Tibial nerve (tissue), 4 donors: ENCODE measurements around the gene DDC. TPM values are rescaled to one million over a fixed set of nuclear protein-coding genes. Genes with fewer than 3 reads are reported as not detected.
"Not testable (repeated sequence)": the region's sequence is repeated elsewhere in the genome, so short reads cannot be mapped to it uniquely, and the experiment has no call there.

ENCODE experiments used
- DNase-seq, 2 donors: peaks; one replicate each; pipeline ENCODE4 v3.0.0-alpha.2; 2019; ENCODE audit warnings: low spot score in 2 of 2
- H3K27ac ChIP-seq, 4 donors: fragments of 200-600 bp; sonication (generic) in 3 of 4; one replicate each; pipeline ENCODE4 v1.5.1; 2017 to 2019; ENCODE audit warnings: mild to moderate bottlenecking in 1 of 4
- H3K27me3 ChIP-seq, 2 donors: fragments of 200-600 bp; sonication (generic) in 1 of 2; one replicate each; pipeline versions ENCODE4 v1.5.1 to v1.6.0; 2017 to 2019
- H3K36me3 ChIP-seq, 3 donors: fragments of 200-600 bp; sonication (generic); one replicate each; pipeline ENCODE4 v1.5.1; 2018 to 2019
- H3K4me1 ChIP-seq, 4 donors: fragments of 200-600 bp; sonication (generic) in 3 of 4; one replicate each; pipeline ENCODE4 v1.5.1; 2017 to 2019
- H3K4me3 ChIP-seq, 4 donors: fragments of 200-600 bp; sonication (generic) in 3 of 4; one replicate each; pipeline ENCODE4 v1.5.1; 2017 to 2019; ENCODE audit warnings: mild to moderate bottlenecking in 1 of 4, moderate library complexity in 1 of 4
- H3K9me3 ChIP-seq, 4 donors: fragments of 200-600 bp; sonication (generic) in 3 of 4; one replicate each; pipeline ENCODE4 v1.5.1; 2017 to 2019
- CTCF ChIP-seq, 5 experiments: fragments of 200-600 bp in 3 of 5; fragments of 450-650 bp in 2 of 5; sonication (generic) in 3 of 5; IDR thresholded peaks; one replicate each; pipeline ENCODE4 v1.5.1; 2016 to 2019; ENCODE audit warnings: antibody characterized with exemption in 5 of 5, mild to moderate bottlenecking in 3 of 5, moderate library complexity in 2 of 5
- EP300 ChIP-seq, 2 donors: sonication (generic); formaldehyde crosslinking; IDR thresholded peaks; one replicate each; pipeline ENCODE4 v1.6.1; 2017; ENCODE audit warnings: antibody characterized with exemption in 2 of 2, mild to moderate bottlenecking in 1 of 2
- POLR2A ChIP-seq, 2 donors: fragments of 450-650 bp; IDR thresholded peaks; one replicate each; pipeline ENCODE4 v1.6.1; 2017; ENCODE audit warnings: antibody characterized with exemption in 2 of 2, mild to moderate bottlenecking in 2 of 2, moderate library complexity in 2 of 2
- WGBS, 2 donors: methylation state at CpG; one replicate each; pipeline ENCODE4 v1.1.5; 2018; 5-methylcytosine and 5-hydroxymethylcytosine counted together
- total RNA-seq, 4 donors: library from RNA; depleted of rRNA; stranded (reverse); fragments of >200 nt; gene quantifications; one replicate each; pipeline ENCODE4 v1.1.0, GENCODE V29; 2016

The DDC gene
- total RNA-seq, 4 donors from 2014 or later: 0.66 TPM; not detected in 3

- H3K27ac ChIP-seq: no peak overlapping the region
- TF ChIP-seq POLR2A (IDR thresholded peaks at IDR 0.05) (no peak), EP300 (IDR thresholded peaks at IDR 0.05) (no peak)
- WGBS, 2 donors: 56 to 58% methylated on average over 12 of the region's 12 CpGs
- no peaks in the 10 kb centered on the region for H3K27me3 ChIP-seq
- H3K36me3 ChIP-seq: no peaks in the 10 kb centered on the region
- no peak overlapping the region for H3K4me3 ChIP-seq
- no peaks in the 10 kb centered on the region for H3K4me1 ChIP-seq
- H3K9me3 ChIP-seq: no peaks in the 10 kb centered on the region
- DNase-seq: no peak
Observed at GRCh38 chr7:50531401-50531911, 33.7 kb downstream of the DDC start.

- no peaks in the 10 kb centered on the region for H3K36me3 ChIP-seq
- no peak overlapping the region for H3K4me3 ChIP-seq
- peaks cover 0 to under 1% (median 0%) of the 10 kb centered on the region in 4 donors for H3K9me3 ChIP-seq
- TF ChIP-seq EP300 (IDR thresholded peaks at IDR 0.05) (no peak), CTCF (IDR thresholded peaks at IDR 0.05) (no peak), POLR2A (IDR thresholded peaks at IDR 0.05) (no peak)
- no peaks in the 10 kb centered on the region for H3K27me3 ChIP-seq
- WGBS, 2 donors: 88 to 100% methylated on average over 1 of the region's 1 CpG
- no peak overlapping the region for H3K27ac ChIP-seq
- H3K4me1 ChIP-seq: no peaks in the 10 kb centered on the region
- no peak for DNase-seq
Observed at GRCh38 chr7:50530766-50531165, 34.4 kb downstream of the DDC start.

- 87 to 88% methylated on average over 15 of the region's 15 CpGs for WGBS, 2 donors
- no peak overlapping the region for H3K4me3 ChIP-seq
- TF ChIP-seq POLR2A (IDR thresholded peaks at IDR 0.05): no peak
- no peak for TF ChIP-seq CTCF (IDR thresholded peaks at IDR 0.05)
- no peak for TF ChIP-seq EP300 (IDR thresholded peaks at IDR 0.05)
- H3K27ac ChIP-seq: no peak overlapping the region
- no peaks in the 10 kb centered on the region for H3K4me1 ChIP-seq
- peaks cover 0 to 5% (median 0%) of the 10 kb centered on the region in 4 donors for H3K9me3 ChIP-seq
- H3K36me3 ChIP-seq: no peaks in the 10 kb centered on the region
- no peak for DNase-seq
- no peaks in the 10 kb centered on the region for H3K27me3 ChIP-seq
Observed at GRCh38 chr7:50529093-50529862, 35.9 kb downstream of the DDC start.

- DNase-seq: no peak
- H3K36me3 ChIP-seq: no peaks in the 10 kb centered on the region
- no peak overlapping the region for H3K4me3 ChIP-seq
- H3K9me3 ChIP-seq: peaks cover 0 to 5% (median 0%) of the 10 kb centered on the region in 4 donors
- WGBS, 2 donors: 60 to 68% methylated on average over 11 of the region's 11 CpGs
- TF ChIP-seq EP300 (IDR thresholded peaks at IDR 0.05) (no peak), CTCF (IDR thresholded peaks at IDR 0.05) (no peak), POLR2A (IDR thresholded peaks at IDR 0.05) (no peak)
- no peaks in the 10 kb centered on the region for H3K4me1 ChIP-seq
- H3K27ac ChIP-seq: no peak overlapping the region
- no peaks in the 10 kb centered on the region for H3K27me3 ChIP-seq
Observed at GRCh38 chr7:50528266-50529092, 36.7 kb downstream of the DDC start.

- not testable (repeated sequence) for H3K4me3 ChIP-seq, H3K27me3 ChIP-seq, H3K27ac ChIP-seq, H3K4me1 ChIP-seq, H3K36me3 ChIP-seq, DNase-seq, H3K9me3 ChIP-seq
- WGBS, 2 donors: 71 to 78% methylated on average over 3 of the region's 3 CpGs
Observed at GRCh38 chr7:50519350-50519749, 45.9 kb downstream of the DDC start.
